AG08396 (cell line): Measurements from ENCODE around the gene ICA1L.
A peak's percentile ranks its signal among the peaks of the same experiment; 100 is the strongest.

ENCODE experiments used
- DNase-seq: peaks from one replicate; pipeline ENCODE4 v3.0.0; 2012; ENCODE audit warnings: low spot score, mixed read lengths

ICA1L gene

DNA sequence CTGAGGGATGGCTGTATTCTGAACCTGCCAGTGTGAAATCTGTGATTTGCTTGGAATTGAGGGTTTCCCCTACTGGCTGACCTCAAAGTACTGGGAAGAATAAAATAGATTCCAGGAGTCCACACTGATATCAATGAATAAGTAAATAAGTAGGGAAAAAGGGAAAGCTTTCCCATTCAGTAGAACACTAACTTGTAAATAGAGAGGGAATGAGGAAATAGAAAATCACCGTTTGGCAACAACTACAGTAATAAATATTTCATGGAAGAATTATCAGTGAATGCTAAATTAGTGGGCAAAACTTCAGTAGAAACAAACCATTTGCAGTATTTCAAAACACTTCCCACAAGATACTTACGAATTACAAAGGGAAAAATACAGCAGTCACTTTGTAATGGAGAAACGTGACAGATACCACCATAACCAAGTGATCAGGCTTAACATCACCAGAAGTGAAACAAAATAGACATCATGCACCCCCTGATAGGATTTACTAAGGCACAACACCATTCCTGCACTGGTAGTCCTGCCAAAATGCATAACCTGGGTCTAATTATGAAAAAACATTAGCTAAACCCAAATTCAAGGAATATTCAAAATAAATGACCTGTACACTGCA, 88.5 kb downstream of the ICA1L start:
- DNase-seq = no peak

DNA sequence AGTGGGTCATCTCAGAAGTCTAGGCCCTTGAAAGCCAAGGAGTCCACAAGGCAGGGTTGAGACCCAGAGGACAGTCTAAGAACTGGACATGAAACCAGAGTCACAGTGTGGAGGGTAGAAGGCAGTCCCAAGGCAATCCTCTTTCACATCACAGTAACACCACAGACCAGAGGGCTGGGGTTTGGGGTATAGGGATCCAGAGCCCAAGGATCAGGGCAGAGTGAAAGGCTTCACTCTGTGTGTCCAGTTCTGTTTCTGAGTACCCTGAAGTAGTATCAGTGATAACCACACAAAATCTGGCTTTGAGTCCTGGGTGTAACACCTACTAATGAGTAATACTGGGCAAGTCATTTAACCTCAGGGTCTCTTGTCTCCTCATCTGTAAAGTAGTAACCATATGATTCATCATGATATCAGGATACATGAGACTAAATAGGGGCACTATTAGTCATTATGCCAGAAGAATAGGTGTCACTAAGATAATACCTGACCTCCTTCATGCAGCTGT, 91.0 kb downstream of the ICA1L start:
- DNase-seq = peak; percentile 59

DNA sequence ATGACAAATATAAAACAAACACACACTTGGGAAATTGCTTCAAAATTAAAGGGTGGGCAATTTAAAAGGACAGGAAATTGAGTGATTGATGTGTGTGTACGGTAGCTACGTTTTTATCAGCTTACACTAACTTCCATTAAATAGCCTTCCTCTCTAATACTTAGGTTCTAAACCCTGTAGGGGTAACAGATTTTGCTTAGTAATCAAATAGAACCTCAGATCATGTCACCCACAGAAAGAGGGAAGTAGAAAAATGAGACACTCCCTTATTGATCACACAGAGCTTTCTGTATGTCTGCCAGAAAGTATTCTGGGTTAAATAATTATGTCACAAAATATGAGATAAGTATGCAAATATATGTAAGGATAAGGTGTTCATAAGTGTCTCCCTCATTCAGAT, 93.3 kb downstream of the ICA1L start:
- no peak for DNase-seq

DNA sequence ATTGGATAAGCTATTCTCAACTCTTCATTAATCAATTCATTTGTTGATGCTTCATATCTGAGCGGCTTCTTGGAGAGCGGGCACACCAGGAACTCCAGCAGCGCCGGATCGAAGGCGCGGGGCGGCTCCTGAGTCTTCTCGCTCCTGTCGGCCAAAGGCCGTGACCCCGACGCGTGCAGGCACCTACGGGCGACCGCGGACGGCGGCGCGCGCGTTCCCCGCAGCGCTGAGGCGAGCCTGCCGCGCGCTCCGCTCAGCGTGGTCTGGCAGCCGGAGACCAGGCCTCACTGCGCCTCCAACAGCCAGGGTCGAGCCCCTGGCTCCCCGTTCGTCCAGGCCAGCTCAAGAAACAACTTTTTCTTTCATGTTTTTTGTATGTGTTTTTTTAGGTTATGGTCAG, 97.5 kb downstream of the ICA1L start:
- no peak for DNase-seq

DNA sequence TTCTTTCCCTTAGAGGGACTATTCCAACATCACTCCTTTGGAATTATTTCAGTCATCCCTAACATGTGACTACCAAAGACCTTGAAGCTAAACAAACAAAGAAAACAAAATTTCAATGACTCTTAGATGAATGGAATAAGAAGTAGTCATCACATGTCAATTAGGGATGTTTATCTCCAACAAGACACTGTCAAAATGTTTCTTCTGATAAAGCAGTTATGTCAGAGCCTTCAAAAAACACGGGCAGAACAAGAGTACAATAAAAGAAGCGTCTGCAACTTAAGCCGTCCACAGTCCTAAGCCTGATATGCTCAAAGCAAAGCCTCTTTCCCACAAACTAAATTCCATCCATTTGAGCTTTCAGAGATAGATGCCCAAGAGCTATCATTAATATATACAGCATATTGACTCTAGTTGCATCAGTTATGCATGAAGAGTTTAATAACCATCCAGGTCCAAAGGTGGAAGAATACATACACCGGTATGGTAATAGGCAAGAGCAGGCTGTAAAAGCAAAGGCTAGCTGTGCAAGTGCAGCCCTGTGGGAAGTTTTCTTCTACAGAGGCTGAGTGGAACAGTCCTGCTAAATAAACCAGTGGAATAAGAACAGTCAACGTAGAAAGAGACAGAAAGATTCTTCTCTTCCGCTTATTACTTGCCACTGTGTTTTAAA, 98.1 kb downstream of the ICA1L start:
- DNase-seq = no peak

DNA sequence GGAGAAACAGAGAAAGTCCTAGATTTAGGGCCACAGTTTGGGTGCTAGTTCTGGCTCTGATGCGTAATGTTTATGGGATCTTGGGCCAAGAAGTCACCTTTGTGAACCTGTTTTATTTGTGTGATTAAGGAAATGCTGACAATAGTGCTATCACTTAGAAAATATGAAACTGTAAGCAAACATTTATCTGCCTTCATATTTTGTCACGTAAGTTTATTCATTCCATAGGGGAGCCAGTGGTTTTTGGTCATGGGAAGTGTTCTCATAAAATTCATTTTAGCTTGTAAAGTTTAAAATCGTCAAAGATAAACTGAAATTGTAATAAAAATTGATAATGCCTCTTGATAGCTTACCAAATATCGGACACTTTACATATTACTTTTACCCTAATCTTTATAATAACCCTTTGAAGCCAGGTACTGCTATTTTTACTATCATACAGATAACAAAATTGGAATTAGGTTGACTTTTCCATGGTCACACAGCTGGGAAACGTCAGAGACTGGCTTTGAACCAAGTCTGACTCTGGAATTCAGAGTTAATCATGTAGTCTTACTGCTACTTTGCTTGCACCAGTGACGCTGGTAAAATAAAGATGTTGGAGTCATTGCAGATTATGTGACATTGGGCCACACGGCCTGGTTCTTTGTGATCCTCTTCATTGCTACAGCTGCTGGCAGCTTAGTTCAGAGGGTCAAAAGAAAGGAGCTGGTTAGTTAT, 99.7 kb downstream of the ICA1L start:
- peak; percentile 29 for DNase-seq

DNA sequence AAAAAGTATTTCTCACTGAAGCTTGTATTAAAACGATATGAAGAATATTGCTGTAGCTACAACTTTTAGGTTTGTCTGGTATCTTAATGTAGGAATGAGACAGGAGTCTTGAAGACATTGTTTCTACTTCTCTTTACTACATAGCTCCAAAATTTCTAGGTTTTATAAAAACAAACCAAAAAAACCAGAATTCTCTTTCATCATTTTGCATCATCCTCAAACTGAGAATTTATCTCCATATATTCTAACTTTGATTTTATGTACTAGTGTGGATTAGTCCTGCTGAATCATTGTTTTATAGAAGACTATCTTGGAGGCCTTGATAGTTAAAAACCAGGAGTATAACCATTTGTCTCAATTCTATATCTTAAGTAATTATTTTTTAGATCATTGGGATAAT, 100.2 kb downstream of the ICA1L start:
- no peak for DNase-seq

DNA sequence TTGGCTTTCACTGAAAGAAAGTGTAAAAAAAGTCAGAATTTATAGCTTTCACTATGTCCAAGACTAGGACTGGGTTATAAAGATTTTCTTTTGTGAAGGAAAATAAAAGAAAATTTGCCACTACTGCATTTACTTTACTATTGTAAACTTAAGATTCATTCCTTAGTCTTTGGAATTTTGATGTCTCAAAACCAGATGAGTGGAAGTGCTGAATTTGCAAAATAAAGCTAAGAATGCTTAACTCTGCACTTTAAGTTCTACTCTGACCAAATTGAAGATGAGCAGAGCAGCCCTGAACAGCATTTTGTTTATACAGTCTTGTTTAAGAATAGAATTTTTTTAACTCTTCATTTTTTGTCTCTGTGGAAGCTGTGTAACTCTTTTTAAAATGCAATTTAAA, 102.4 kb downstream of the ICA1L start:
- no peak for DNase-seq

DNA sequence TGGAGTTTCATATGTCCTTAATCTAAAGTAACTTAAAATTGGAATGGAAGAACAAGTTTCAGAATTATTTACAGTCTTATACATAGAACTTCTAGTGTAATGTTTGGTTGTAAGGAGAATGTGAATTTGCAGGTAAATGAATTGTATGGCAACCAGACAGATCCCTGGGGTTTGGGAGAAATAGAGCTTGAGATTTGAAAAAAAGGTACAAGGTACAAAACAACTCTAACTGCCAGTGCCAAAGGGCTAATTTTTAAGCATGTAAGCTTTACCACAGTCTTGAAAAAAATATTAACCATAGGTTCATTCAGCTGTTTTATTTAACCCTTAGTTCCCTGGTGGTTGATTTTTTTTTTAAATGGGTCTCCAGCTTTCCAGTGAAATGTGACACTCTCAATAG, 103.3 kb downstream of the ICA1L start:
- no peak for DNase-seq

DNA sequence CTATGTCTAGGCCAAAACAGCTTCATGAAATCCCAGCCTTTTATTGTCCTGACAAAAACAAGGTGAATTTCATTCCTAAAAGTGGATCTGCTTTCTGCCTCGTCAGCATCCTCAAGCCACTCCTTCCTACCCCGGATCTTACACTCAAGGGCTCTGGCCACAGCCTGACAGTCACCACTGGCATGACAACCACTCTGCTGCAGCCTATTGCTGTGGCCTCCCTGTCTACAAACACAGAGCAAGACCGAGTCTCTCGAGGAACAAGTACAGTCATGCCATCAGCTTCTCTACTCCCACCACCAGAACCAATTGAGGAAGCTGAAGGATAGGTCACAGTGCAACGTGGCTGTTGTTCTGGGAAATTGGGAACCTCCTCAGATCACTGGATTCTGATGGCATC, 106.1 kb downstream of the ICA1L start:
- no peak for DNase-seq

DNA sequence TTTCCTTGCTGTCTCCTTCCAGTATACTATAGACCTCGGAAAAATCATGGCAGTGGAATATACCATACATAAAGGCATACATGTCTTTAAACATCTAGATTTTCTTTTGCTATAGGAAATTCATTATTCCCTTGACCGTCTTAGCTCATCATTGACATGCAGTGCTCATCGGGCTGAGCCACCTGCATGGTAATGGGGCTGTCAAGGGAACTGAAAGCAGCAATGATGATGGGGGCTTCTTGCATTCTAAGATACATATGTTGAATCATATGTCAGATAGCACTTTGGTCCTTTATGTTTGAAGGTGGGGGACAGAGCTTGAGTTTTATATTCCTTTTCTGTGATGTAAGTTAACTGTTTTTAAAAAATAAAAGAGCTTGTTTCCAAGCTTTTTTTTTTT, 106.6 kb downstream of the ICA1L start:
- no peak for DNase-seq

DNA sequence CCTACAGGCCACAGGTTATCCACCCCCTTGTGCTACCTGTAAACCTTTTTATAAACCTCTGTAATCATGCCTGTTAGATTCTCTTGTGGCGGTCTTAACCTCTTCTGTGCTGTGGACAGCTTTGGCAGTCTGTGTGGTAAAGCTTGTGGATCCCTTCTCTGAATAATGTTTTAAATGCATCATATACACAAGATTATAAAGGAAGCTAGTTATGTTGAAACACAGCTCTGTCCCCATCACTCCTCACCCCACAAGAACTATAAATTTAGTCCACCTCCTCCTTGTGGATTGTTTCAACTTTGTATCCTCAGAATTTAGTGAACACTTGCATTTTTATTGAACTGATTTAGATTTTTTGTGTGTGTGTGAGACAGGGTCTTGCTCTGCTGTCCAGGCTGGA, 107.7 kb downstream of the ICA1L start:
- no peak for DNase-seq

DNA sequence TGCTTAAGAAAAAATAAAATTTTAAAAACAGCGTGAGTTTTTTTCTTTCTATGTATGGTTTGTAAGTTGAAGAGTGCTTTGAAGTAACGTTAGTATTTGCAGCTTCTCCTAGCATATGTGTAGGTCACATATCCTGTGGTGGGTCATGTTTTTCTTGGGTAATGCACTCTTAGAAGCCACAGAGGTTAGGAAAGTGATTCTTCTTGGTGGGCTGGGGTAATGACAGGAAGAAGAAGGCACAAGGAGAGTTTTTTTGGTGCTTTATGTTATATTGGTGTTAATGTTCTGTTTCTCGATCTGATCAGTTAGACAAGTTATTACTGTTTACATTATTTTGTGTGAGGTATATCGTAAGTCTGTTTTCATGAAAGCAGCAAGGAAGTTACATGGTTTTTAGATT, 109.0 kb downstream of the ICA1L start:
- no peak for DNase-seq

DNA sequence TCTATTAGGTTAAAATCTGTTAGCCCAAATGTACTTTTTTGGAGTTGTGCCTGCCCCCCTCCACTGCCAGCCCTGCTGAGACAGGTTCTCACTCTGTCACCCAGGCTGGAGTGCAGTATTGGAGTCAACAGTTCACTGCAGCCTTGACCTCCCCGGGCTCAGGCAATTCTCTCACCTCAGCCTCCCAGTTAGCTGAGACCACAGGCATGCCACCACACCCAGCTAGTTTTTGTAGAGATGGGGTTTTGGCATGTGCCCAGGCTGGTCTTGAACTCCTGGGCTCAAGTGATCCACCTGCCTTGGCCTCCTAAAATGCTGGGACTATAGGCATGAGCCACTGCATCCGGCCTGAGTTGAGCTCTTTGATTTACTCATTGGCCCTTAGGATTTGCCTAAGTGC, 110.7 kb downstream of the ICA1L start:
- no peak for DNase-seq

DNA sequence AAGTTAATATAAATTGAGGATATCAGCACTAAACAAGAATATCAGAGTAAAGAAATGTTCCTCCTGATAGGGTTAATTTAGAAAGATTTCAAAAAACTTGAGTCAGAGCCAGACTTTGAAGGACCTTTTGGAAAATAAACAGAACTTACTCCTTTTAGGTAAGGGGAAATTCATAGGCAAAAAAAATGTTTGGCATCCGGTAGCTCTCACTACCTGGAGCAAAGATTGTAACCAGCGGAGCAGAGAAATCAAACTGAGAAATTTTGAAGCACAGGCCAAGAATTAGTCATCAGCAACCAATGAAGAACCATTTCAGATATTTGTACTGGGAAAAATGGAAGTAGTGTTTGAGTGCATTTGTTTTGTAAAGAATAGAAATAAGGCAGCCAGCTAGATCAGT, 113.0 kb downstream of the ICA1L start:
- DNase-seq = no peak

DNA sequence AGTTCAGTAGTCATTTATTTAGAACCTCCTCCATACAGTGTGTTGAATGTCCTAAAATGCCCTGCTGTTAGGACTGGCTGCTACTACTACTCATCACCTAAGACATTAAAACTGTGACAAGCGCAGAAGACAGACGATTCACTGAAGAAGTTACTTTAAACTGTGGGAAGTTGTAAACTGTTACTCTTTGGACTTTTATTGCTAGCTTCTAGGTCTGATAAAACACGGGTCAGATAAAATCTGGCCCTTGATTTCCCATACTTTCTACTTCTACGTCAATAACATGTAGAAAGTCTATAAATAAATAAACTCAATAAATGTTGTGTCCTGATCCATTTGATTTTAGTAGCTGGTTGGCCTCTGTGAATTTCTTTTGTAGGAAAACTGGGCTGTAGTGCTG, 113.4 kb downstream of the ICA1L start:
- DNase-seq = no peak

DNA sequence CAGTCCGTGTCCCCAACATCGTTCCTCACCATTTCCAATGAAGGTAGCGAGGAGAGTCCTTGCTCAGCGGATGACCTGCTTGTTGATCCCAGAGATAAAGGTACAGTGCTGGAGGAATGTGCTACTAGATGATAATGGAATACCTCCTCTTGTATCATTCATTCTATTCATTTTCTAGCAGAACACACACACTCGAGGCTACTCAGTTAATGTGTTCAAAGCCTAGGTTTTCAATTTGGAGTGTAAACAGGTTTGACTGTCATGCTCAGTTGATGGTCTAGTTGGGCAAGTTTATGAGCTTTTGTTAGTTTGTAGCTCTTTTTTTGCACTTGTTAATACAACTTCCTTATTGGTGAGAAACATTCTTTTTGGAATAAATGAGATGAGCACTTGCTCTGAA, 114.2 kb downstream of the ICA1L start:
- DNase-seq = no peak

DNA sequence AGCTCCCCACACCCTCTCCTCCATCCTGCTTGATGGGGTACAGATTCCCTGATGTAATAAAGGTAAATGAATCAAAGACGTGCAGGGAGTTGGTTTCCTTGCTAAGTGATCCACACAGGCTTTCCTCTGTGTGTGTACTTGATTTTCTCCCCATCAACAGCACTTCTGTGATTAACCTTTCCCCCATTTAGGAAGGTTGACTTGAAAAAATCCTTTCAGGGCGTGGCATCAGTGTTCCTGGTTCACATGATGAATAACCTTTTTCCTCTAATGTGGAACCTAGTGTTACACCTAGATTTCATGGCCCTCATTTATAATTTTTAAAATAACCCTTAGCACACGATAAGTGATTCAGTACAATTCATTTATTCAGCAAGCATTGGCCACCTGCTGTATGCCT, 115.0 kb downstream of the ICA1L start:
- DNase-seq = no peak

DNA sequence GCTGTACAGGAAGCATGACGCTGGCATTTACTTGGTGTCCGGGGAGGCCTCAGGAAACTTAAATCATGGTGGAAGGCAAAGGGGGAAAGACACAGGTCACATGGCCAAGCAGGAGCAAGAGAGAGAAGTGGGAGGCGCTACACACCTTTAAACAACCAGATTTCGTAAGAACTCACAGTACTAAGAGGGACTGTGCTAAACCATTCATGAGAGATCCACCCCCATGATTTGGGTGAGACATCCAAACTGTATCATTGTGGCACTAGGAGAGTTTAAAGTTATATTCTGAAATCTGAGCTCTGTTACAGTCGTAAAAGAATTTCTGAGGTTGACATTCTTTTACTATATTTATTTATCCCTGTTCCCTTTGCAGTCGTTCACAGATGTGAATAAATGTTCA, 116.6 kb downstream of the ICA1L start:
- DNase-seq = no peak

DNA sequence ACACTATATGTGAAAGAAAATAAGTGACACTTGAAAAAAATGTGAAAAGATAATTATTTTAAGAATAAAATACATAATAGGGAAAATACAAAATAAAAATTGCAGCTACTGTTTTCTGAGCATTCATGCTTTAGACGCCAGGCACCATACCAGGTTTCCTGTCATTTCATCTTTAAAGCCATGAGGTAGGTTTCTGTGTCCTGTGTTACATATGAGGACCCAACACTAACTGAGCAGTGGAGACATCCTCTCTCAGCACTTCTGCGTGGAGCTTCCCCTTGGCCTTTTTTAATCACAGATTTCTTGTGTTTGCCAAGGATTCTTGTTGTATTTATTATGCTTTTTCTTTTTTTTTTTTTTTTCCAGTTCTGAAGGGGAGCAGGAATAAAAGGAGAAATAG, 119.5 kb downstream of the ICA1L start:
- no peak for DNase-seq

DNA sequence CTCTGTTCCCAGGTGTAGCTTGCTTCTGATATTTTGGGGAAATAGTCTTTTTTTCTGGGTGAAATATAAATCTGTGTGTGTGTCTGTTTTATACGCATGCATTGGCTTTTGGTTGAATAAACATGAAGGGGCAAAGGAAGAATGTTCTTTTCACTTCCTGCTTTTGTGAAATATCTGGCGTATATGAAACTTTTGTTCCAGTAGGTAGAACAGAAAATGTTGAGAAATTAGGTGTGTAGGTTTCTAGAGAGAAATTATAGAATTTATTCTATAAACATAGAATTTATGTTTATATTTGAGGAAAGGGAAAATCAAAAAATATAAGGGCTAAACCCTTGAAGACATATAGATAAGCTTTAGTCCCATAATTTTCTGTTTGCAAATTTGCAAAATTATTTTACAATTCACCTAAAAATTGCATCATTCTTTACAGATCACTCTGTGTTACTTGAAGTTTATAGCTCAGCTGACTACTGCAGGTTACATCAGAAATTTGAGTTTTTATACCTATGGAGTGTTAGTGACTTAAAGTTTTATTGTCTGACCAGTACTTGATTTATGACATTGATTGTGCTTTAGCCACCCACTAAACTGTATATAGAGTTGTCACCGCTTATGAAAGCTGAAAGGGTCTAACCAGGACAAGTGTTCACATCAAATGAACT, 120.7 kb downstream of the ICA1L start:
- DNase-seq = no peak

DNA sequence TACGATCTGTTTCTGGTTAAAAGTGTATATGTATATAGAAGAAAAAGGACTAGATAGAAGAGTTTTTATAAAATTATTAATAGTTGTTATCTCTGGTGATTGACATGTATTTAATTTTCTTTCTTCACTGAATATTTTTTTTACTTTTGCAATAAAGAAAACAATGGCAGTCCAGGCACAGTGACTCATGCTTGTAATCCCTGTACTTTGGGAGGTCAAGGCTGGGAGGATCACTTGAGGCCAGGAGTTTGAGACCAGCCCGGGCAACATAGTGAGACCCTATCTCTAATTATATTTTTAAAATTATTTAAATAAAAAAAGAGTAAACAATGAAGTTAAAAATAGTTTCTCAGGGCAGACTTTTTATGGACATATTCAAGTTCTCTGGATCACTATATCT, 122.1 kb downstream of the ICA1L start:
- no peak for DNase-seq

DNA sequence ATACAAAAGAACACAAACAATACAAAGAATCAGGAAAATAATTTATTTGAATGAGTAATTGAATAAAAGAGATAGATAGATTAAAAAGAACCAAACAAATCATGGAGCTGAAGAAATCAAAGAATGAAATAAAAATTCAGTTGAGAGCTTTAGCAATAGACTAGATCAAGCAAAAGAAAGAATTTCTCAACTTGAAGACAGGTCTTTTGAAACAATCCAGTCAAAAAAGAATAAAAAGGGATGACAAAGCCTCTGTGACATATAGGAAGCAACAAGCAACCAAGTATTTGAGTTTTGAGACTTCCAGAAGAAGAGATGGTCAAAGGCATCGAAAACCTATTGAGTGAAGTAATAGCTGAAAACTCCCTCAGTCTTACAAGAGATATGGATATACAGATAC, 128.0 kb downstream of the ICA1L start:
- no peak for DNase-seq
